WTC11 (cell line): ENCODE measurements around the gene ARPC2.

ENCODE experiments used
- ATF3 ChIP-seq: sonication (generic); formaldehyde crosslinking; conservative IDR thresholded peaks from 2 replicates; pipeline ENCODE4 v1.8.1; 2022; ENCODE audit warnings: mild to moderate bottlenecking, missing genetic modification reagents
- RELA ChIP-seq: sonication (generic); formaldehyde crosslinking; IDR thresholded peaks from 2 replicates; pipeline ENCODE4 v1.8.1; 2022; ENCODE audit warnings: missing genetic modification reagents, mild to moderate bottlenecking, borderline replicate concordance
- USF2 ChIP-seq: sonication (generic); formaldehyde crosslinking; IDR thresholded peaks from 2 replicates; pipeline ENCODE4 v1.8.1; 2023; ENCODE audit warnings: mild to moderate bottlenecking, missing genetic modification reagents, moderate library complexity

GRCh38 chr2:218269900-218270720 lies 53.1 kb downstream of the ARPC2 start, which contains the start of the genes AAMP and PNKD:
- TF ChIP-seq USF2 (peak; percentile 78), ATF3 (no peak), RELA (no peak)
